ENCODE measurements around the gene FGD4.

- TF ChIP-seq CTCF (IDR thresholded peaks at IDR 0.05) (no peak), POLR2A (IDR thresholded peaks at IDR 0.05; ENCODE audit: low read depth) (no peak), POLR2AphosphoS5 (IDR thresholded peaks at IDR 0.05) (no peak)
Measured at GRCh38 chr12:32666018-32666417, 266.7 kb downstream of the FGD4 start.
